HG03342 (cell line): ENCODE measurements around the gene P3H2.

Experiments used
- ATAC-seq: cut with Tn5 transposase; IDR thresholded peaks from one replicate; pipeline ENCODE4 v1.9.1; 2021; ENCODE audit warnings: mild to moderate bottlenecking, moderate library complexity; ENCODE audit not compliant: unreplicated experiment

Gene P3H2

DNA sequence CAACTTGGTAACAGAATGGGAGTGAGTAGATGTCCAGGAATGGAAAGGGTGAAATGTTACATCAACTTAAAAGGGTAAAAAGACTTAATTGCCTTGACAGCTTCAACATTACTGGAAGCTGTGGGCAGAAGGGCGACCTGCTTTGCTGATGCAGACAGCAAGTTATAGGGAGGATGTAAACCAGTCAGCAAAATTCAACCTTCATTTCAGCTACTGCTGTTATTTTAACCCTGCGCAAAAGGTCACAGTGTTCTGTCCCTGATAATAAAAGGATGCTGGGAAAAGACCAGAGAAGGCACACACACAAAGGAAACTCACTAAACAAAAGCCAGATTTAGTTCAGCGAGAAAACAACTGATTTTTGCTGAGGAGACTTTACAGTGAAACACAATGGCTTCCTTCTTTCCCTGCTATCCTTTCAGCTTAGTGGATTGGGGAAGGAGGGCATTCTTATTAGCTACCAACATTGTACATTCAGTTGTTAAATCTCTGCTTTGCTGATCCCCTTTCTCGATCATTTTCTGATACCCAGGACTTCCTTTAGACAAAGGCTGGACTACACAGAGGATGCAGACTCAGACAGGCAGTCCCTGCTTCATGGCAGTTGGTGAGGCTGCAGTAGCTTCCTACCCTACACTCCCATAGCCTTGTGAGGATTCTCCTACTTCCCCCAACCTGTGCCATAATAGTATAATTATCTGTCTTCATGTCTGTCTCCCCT lies 62.0 kb downstream of the P3H2 start:
- ATAC-seq, result no peak

DNA sequence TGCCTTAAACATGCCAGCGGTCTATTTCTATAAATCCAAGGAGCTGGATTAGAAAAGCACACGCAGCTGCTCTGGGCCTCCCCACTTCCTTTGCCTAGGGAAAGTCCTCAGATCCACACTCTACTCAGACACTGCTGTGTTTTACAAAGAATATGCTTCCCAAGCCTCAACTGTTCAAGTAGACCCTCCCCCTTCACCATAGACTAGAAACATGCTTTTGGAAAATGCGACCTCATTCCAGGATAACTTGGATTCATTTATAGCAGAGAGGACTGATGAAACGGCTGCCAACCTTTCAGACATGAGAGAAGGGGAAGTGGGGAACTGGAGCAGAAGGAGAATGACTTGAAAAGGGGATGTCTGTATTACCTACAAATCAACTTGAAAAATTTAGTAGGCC lies 64.0 kb downstream of the P3H2 start:
- ATAC-seq, result no peak

DNA sequence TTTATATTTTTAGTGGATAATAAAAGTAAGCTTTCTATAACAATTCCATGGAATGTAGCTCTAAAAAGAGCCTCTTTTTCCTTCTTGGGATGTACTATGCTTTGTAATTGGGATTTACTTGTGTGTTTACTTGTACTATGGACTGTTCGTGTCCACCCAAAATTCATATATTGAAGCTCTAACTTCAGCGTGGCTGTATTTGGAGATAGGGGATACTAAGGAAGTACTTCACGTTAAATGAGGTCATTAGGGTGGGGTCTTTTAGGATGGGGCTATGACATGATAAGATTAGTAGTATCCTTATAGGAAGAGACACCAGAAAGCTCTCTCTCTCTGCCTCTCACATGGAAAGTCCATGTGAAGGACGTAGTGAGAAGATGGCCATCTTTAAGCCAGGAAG lies 64.9 kb downstream of the P3H2 start:
- ATAC-seq, result no peak

DNA sequence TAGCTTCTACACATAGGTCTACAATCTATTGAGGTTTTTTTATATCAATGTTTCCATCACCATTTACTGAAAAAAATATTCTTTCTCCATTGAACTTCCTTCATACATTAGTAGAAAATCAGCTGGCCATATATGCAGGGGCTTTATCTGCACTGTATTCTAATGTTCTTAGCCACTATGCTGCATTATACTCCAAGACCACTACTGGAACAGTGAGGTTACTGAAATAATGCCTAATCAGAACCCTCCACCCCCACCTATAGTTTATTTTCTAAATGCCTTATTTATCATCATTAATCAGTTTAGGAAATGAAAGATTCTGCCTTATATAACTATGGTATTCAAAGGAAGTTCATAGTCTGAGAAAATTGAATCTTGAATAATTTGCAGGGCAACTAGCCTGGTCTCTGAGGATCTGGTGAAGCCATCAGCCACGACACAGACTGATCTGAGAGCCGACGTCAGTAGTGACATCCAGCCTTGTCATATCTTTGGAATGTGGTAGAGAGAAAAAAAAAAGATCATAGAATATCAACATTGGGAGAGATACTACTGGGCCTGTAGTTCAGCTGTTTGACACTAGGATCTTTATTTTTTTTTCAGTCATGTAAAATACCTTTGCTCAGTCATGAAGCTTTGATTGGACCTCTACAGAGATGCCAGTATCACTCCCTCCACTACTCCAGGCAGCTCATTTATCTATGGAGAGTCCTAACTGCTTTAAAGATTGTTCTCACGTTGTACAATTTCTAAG lies 66.6 kb downstream of the P3H2 start:
- ATAC-seq, result no peak

DNA sequence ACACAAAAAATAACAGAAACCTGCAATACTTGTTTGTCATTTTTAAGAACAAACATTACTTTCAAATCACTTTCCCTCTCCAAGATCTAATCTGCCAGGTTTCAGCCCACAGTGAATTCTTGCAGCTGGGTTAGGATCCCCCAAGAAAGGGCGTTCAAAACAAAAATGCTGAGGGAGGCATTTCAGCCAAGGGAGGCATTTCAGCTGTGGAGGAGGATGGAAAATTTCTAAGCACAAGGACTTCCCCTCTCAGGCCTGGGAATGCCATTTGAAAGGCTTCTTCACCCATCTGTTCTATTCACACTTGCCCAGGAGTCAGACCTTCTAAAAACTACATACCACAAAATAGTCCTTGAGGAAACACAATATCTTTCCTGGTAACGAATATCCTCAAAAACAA lies 69.1 kb downstream of the P3H2 start:
- no peak for ATAC-seq

DNA sequence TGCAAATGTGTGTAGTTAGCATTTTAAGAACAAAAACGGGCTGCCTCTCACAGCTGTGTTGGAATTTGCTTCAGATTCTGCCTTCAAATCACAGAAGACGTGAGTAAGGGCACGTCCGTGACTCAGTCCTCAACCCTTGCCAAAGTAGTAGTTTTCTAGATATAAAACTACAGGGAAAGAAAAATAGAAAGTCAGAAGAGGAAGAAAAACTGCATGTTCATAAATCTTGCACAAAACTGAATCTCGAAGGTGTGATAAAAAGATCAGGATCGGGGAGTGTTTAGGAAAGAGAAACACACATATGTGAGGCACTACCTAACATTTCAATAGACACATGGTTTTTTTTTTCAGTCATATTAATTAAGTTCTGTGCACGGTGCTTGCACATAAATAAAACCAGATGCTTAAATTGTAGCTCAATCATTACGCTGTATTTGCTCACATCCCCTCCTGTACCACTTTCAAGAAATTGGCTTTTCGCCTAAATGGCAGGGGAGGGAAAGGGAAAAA lies 71.7 kb downstream of the P3H2 start:
- no peak for ATAC-seq

DNA sequence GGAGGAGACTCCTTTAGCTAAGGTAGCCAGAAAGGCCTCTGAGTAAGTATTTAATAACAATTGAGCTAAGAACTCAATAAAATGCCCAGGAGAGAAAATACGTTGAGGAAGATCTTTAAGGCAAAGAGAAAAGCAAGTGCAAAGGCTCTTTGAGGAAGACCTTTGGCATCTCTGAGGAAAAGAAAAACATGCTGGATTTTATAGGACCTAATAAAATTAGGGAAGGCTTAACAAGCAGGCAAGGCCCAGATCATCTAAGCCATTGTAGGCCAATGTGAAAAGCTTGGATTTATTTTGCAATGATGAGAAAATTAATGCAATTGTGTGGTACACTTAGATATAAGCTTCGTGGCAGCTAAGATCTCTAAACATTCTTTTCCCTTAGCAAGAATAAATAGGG lies 75.7 kb downstream of the P3H2 start:
- no peak for ATAC-seq

DNA sequence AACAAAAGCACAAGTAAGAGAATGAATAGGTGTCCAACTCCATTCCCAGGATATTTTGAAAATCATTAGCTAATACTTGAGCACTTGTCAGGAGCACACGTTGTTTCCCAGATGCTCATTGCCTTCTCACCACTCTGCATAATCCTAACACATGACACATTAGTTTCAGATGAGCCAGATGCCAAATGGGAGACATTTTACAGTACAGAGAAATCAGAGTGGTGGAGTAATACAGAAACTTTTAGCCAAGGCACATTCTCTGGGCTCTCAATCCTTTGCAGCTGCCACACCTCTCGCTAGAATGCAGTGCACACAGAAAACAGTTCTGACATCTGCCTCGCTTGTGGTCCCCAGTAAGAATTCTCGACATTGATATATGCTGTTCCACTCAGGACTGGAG lies 76.6 kb downstream of the P3H2 start:
- ATAC-seq, result no peak

DNA sequence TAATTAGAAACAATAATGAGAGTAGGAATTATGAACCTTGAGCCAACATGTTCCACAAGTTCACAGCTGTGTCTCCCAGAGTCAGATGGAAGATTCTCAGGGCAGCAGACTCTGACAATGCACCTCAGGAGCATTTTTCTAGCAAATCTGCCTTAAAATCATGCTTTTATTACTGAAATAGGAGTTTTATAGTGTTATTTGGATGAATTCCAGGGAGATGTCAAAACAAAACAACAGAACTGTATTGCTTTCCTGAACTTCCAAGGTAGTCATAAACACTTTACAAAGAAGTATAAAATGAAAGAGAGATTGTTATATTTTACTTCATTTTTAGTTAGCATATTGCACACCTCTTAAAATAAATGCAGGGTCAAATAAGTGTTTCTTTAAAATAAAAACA lies 77.0 kb downstream of the P3H2 start:
- no peak for ATAC-seq

DNA sequence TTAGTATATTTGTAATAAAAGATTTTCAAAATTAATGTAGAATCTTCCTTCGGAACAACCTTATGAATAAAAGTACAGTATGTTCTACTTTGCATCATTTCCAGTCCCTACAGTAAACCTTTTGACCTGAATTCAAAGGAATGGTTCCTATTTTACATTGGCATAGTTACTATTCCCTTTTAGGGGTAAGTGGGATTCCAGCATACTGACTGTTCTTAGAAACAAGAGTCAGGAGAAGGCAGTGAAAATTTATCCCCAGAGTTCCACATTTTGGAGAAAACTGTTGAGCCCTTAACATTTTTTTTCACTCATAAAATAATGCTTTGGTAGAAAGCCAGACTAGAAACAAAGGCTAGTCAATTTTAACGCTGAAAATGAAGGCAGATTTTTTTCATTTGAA lies 78.1 kb downstream of the P3H2 start:
- ATAC-seq, result no peak

DNA sequence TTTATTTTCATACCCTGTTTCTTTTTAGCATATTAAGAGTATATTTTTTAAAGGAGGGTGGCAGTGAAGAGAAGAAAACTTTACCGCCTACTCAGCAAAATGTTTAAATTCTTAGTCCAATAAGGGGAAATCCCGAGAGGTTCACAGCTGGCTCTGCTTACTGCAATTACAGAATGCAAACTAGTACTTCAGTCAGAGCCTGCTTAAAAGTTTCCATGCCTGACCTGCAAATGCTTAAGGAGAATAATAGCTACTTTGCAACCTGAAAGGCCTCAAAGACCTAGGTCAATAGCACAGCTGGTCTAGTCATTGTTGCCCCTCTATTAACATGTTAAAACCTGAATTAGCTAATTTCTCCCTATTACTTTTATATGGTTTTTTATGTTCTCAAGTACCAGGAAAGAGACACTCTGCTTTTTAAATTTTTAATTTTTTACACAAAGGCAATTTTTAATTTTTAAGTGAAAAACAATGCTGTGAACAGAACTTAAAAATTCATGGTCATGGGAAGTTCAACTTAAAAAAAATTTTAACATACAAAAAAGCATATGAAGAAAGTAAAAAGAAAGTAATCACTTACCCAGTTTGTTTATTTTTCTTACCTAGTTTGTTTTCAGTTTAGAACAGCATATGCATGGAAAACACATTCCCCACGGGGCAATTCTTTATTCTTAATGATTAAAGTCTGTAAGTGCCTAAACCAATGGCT lies 79.2 kb downstream of the P3H2 start:
- ATAC-seq, result no peak

DNA sequence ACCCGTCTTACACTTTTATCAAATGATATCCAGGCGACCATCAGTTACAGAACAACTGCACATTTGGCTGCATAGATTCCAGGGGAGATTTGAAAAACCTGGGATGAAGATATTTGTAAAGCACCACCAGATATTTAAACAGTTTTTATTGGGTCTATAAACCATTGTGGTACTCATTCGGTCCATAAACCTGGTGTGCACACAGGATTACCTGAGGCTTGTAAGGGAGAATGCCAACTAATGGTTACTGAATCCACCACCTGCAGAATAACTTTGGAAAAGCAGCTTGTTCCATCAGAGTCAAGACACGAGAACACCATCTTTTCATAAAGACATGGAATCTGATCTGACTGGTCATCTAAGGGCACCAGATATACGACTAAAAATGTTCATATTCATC lies 80.6 kb downstream of the P3H2 start:
- ATAC-seq, result no peak

DNA sequence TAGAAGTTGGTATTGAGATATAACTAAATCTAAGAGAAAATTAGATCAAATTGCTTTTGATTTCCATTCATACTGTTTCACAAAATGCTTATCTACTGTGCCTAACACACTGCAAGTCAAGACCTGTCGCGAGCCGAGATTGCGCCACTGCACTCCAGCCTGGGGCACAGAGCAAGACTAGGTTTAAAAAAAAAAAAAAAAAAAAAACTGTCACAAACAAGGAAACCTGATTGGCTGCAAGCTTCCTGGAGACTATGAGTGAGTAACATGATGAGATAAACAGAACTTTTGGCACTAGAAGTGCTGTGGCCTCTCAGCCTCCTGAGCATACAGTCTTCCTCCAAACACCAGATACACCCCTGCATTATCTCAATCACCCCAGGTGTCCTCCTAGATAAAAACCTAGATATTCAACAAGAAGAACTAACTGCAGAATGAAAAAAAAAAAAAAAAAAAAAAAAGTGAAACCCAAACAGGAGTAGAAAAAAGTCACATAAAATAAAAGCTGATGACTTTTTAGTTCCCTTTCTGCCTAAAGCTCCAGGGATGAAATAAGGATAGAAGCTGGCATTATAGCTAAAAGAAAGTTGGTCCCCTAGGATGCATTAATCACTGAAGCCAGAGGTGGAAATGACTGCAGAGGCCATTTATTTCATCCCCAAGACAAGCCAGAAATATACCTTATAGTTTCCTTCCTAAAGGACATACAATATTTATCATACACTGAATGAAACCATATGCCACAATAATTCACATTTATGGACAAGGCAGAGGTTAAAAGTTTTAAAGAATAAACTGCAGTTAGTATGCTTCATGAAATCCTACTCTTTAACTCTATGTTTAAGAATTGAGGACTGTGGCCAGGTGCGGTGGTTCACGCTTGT lies 82.4 kb downstream of the P3H2 start:
- ATAC-seq, result no peak

DNA sequence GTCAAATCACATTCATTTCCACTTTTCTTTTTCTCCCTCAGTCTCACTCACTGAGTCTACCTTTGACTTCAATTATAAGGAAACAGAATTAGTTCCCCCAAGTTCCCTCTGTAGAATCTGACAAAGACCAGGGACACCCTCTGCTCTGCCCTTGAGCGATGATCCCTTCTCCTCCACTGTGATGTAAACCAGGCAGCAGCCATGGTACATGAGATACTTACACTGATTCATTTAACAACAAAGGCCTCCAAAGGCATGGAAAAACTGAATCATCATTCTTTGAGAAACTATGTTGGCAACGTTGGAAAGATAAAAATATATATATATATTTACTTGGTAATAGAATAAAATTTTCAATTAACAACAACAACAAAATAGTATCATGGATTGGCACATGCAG lies 84.1 kb downstream of the P3H2 start:
- ATAC-seq, result no peak

DNA sequence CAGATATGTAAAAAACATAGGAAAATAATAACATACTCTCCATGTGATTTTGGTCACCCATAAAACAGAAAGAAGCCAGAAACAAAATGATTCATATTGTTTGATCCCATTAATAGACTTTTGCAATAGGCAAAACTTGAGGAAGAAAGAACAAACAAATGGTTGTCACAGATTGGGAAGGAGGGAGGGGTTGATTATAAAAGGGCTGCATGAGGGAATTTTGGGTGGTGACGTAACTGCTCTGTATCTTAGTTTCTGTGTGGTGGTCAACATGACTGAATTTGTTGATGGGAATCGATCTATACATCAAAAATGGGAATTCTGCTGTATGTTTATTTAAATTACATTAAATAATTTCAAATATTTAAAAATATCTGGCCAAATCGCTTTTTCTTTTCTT lies 86.3 kb downstream of the P3H2 start:
- no peak for ATAC-seq

DNA sequence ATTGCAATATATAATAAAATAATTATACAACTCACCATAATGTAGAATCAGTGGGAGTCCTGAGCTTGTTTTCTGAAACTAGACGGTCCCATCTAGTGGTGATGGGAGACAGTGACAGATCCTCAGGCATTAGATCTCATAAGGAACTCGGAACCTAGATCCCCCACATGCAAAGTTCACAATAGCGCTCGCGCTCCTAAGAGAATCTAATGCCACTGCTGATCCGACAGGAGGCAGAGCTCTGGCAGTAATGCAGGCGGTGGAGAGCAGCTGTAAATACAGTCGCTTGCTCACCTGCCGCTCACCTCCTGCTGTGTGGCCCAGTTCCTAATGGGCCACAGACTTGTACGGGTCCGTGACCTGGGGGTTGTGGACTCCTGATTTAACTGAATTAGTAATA lies 87.8 kb downstream of the P3H2 start:
- no peak for ATAC-seq

DNA sequence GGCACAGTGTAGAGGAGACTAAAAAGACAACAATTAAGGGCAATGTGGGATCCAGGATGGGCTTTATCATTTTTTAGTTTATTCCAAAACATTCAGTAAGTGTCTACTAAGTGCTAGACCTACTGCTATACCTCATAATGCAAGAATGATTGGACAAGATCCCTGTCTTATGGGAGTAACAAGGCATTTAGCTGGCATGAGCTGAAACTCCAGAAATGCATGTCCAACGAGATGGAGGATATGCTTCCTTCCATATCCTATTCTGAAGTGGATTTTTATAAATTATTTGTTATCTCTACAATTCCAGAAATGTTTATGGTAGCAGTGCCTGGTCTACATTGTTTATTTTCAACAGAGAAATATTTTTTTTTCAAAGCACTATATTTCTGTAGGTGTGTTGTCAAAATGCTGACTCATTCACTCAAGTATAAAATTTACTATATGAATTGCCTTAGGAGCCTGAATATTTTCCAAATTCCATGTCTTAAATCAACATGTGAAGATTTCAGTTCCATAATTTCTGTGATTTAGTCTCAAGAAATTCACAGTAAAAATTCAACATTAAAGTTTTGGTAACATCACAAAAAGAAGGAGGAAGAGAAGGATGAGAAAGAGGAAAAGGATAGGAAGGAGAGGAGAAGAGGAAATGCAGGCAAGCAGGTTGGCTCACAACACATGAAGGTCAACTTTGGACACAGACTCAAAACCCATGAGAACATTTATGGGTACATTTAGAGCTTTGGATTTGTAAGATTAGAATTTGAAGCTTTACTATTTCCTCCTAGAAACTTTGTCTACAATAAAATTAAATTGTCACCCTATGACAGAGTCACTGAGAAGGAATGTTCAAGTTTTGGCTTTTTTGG lies 88.6 kb downstream of the P3H2 start:
- no peak for ATAC-seq

DNA sequence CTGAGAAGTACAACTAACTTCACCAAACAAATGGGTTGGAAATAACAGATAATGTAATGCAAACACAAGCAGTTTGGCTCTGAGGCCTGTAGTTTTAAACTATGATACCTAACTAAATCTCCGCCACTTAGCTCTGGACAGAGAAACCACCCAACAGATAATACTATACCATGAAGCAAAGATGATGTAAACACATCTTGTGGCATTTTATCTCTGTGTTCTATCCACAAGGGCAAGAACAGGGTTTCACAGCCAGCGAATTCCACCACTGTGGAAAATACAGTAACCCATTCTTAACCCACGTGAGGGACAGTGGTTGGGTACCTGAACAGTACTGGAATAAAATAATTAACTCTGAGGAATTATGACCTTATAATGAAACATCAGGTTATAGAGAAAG lies 93.6 kb downstream of the P3H2 start:
- ATAC-seq, result no peak

DNA sequence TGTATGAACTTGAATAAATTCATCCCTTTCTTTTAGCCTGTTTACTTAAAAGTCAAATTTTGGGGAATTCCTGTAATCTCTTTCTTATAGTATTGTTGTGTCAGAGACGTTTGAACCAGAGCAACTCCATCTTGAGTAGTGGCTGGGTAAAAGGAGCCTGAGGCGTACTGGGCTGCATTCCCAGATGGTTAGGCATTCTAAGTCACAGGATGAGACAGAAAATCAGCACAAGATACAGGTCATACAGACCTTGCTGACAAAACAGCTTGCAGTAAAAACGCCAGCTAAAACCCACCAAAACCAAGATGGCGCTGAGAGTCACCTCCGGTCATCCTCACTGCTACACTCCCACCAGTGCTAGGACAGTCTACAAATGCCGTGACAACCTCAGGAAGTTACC lies 94.5 kb downstream of the P3H2 start:
- no peak for ATAC-seq

DNA sequence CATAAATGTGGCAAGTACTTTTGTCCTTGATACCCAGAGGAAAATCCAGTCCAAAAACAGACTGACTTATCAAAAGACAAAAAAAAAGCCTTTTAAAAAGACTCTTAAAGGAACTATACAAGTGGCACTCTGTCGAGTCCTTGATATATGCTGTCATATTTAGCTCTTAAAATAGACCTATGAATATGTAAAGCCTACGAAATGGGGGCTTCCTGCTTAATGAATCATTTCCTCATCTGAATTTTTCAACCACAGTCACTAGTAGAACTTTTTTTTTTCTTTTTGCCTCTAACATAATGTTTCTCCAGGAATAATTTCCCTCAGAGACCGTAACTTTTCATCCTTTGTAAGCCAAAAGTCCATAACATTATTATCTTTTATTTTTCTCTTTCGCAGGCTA lies 95.8 kb downstream of the P3H2 start:
- ATAC-seq, result no peak
